H9 (cell line): ENCODE data around the gene ATAD3B. TPM values are rescaled to one million over a fixed set of nuclear protein-coding genes. Genes with fewer than 3 reads are reported as not detected.
A peak's percentile ranks its signal among the peaks of the same experiment; 100 is the strongest.

Experiments used
- DNase-seq: peaks from one replicate; pipeline ENCODE4 v3.0.0-alpha.2; 2017
- H2AFZ ChIP-seq: one replicate; pipeline ENCODE4 v1.6.1; 2013; ENCODE audit warnings: mild to moderate bottlenecking, low read length, control low read depth, moderate library complexity
- H2AK5ac ChIP-seq: 2 replicates; pipeline ENCODE4 v1.6.1; 2013; ENCODE audit warnings: low read length, control low read depth, mixed read lengths; ENCODE audit not compliant: insufficient read length
- H2BK120ac ChIP-seq: one replicate; pipeline ENCODE4 v1.6.1; 2013; ENCODE audit warnings: low read depth, mild to moderate bottlenecking, low read length, control low read depth, inconsistent platforms; ENCODE audit not compliant: poor library complexity, severe bottlenecking
- H2BK12ac ChIP-seq: 2 replicates; pipeline ENCODE4 v1.6.1; 2013; ENCODE audit warnings: low read length, control low read depth, mixed read lengths, low read depth; ENCODE audit not compliant: insufficient read length
- H2BK15ac ChIP-seq: 2 replicates; pipeline ENCODE4 v1.6.1; 2013; ENCODE audit warnings: low read depth, low read length, control low read depth
- H2BK20ac ChIP-seq: one replicate; pipeline ENCODE4 v1.6.1; 2013; ENCODE audit warnings: low read depth, mild to moderate bottlenecking, low read length, control low read depth, inconsistent platforms; ENCODE audit not compliant: poor library complexity, severe bottlenecking
- H2BK5ac ChIP-seq: 2 replicates; pipeline ENCODE4 v1.6.1; 2013; ENCODE audit warnings: low read length, control low read depth, mixed read lengths; ENCODE audit not compliant: insufficient read length
- H3K14ac ChIP-seq: 2 replicates; pipeline ENCODE4 v1.6.1; 2013; ENCODE audit warnings: low read length, control low read depth; ENCODE audit not compliant: insufficient read depth
- H3K18ac ChIP-seq: 2 replicates; pipeline ENCODE4 v1.6.1; 2013; ENCODE audit warnings: low read depth, mild to moderate bottlenecking, mixed read lengths, low read length, control low read depth; ENCODE audit not compliant: insufficient read length
- H3K23ac ChIP-seq: 2 replicates; pipeline ENCODE4 v1.6.1; 2013; ENCODE audit warnings: low read length, control low read depth, mixed read lengths, low read depth; ENCODE audit not compliant: insufficient read length
- H3K23me2 ChIP-seq: 2 replicates; pipeline ENCODE4 v1.6.1; 2013; ENCODE audit warnings: low read depth, mild to moderate bottlenecking, mixed read lengths, low read length, control low read depth; ENCODE audit not compliant: insufficient read length, poor library complexity, severe bottlenecking
- H3K27ac ChIP-seq: 2 replicates; pipeline ENCODE4 v1.5.1; 2013; ENCODE audit warnings: low read length, control low read depth, mixed read lengths, low read depth; ENCODE audit not compliant: insufficient read length
- H3K27me3 ChIP-seq: 2 replicates; pipeline ENCODE4 v1.6.1; 2013; ENCODE audit warnings: low read length, control low read depth, inconsistent platforms; ENCODE audit not compliant: insufficient read depth
- H3K4ac ChIP-seq: 2 replicates; pipeline ENCODE4 v1.6.1; 2013; ENCODE audit warnings: low read depth, mild to moderate bottlenecking, control low read depth, inconsistent platforms, low read length, moderate library complexity
- H3K4me1 ChIP-seq: 2 replicates; pipeline ENCODE4 v1.6.1; 2013; ENCODE audit warnings: low read length, control low read depth, inconsistent platforms; ENCODE audit not compliant: insufficient read depth
- H3K4me2 ChIP-seq: 2 replicates; pipeline ENCODE4 v1.6.1; 2013; ENCODE audit warnings: low read length, control low read depth, mixed read lengths; ENCODE audit not compliant: insufficient read length, insufficient read depth
- H3K56ac ChIP-seq: 2 replicates; pipeline ENCODE4 v1.6.1; 2013; ENCODE audit warnings: low read depth, mild to moderate bottlenecking, mixed read lengths, low read length, control low read depth; ENCODE audit not compliant: insufficient read length
- H3K79me1 ChIP-seq: 2 replicates; pipeline ENCODE4 v1.6.1; 2013; ENCODE audit warnings: low read depth, mild to moderate bottlenecking, moderate library complexity, low read length, control low read depth, inconsistent platforms; ENCODE audit not compliant: insufficient read depth, poor library complexity, severe bottlenecking
- H3K79me2 ChIP-seq: 2 replicates; pipeline ENCODE4 v1.6.1; 2013; ENCODE audit warnings: low read length, control low read depth, inconsistent platforms; ENCODE audit not compliant: insufficient read depth
- H3K9ac ChIP-seq: 2 replicates; pipeline ENCODE4 v1.6.1; 2013; ENCODE audit warnings: low read length, control low read depth, mixed read lengths; ENCODE audit not compliant: insufficient read length; ENCODE audit errors: extremely low read depth
- H3K9me3 ChIP-seq: one replicate; pipeline ENCODE4 v1.6.1; 2013; ENCODE audit warnings: low read depth, low read length, inconsistent platforms; ENCODE audit not compliant: control insufficient read depth
- H3T11ph ChIP-seq: one replicate; pipeline ENCODE4 v1.6.1; 2013; ENCODE audit warnings: mild to moderate bottlenecking, low read length, control low read depth, inconsistent platforms
- H4K20me1 ChIP-seq: one replicate; pipeline ENCODE4 v1.6.1; 2013; ENCODE audit not compliant: control insufficient read depth, insufficient read length, insufficient read depth
- H4K5ac ChIP-seq: 2 replicates; pipeline ENCODE4 v1.6.1; 2013; ENCODE audit warnings: low read depth, mild to moderate bottlenecking, mixed read lengths, low read length, control low read depth; ENCODE audit not compliant: insufficient read length
- H4K8ac ChIP-seq: replicated peaks from 2 replicates; pipeline ENCODE4 v1.6.1; 2013; ENCODE audit warnings: low read length, control low read depth, mixed read lengths, low read depth; ENCODE audit not compliant: insufficient read length
- H4K91ac ChIP-seq: 2 replicates; pipeline ENCODE4 v1.6.1; 2013; ENCODE audit warnings: low read depth, mild to moderate bottlenecking, moderate library complexity, mixed read lengths, low read length, control low read depth; ENCODE audit not compliant: insufficient read length
- H3K27ac Mint-ChIP-seq, 3 experiments: 2 replicates in 2 of 3; 3 replicates in 1 of 3; pipeline ENCODE4 v1.8.0; 2020 to 2021; ENCODE audit warnings: mixed read lengths in 3 of 3, mild to moderate bottlenecking in 1 of 3, moderate library complexity in 1 of 3
- H3K27me3 Mint-ChIP-seq: 2 replicates; pipeline ENCODE4 v1.8.0; 2021; ENCODE audit warnings: low read depth, mild to moderate bottlenecking, moderate library complexity, mixed read lengths
- H3K36me3 Mint-ChIP-seq, 3 experiments: 2 replicates in 2 of 3; 3 replicates in 1 of 3; pipeline ENCODE4 v1.8.0; 2020 to 2021; ENCODE audit warnings: low read depth in 3 of 3, mixed read lengths in 3 of 3; ENCODE audit not compliant: insufficient read depth in 1 of 3
- H3K4me1 Mint-ChIP-seq, 2 experiments: 2 replicates each; pipeline ENCODE4 v1.8.0; 2020; ENCODE audit warnings: mixed read lengths in 2 of 2
- H3K4me3 Mint-ChIP-seq, 2 experiments: 2 replicates in 1 of 2; 3 replicates in 1 of 2; pipeline ENCODE4 v1.8.0; 2020 to 2021; ENCODE audit warnings: mild to moderate bottlenecking in 2 of 2, mixed read lengths in 2 of 2, moderate library complexity in 1 of 2
- H3K9me3 Mint-ChIP-seq, 2 experiments: 2 replicates in 1 of 2; 3 replicates in 1 of 2; pipeline ENCODE4 v1.8.0; 2020; ENCODE audit warnings: mild to moderate bottlenecking in 2 of 2, mixed read lengths in 2 of 2, moderate library complexity in 1 of 2
- WGBS: extraction: QIAGEN DNeasy Blood & Tissue Kit; methylation state at CpG from one replicate; pipeline ENCODE4 v1.1.7; 2013; ENCODE audit warnings: missing lambda C conversion rate, low lambda C conversion rate, mixed read lengths; ENCODE audit not compliant: insufficient read length; ENCODE audit errors: extremely low coverage; 5-methylcytosine and 5-hydroxymethylcytosine counted together
- total RNA-seq: library from RNA; stranded (reverse); gene quantifications from 2 replicates; pipeline ENCODE4 v1.2.1, GENCODE V29; 2021
- TF ChIP-seq, protein P1 (sequence below): fragments of 200-600 bp; sonication (generic); conservative IDR thresholded peaks from 3 replicates; pipeline ENCODE4 v1.8.0; 2021; ENCODE audit warnings: antibody characterized with exemption, mild to moderate bottlenecking

The ATAD3B gene
- total RNA-seq, 1 experiment from 2014 or later = 78.6 TPM

DNA sequence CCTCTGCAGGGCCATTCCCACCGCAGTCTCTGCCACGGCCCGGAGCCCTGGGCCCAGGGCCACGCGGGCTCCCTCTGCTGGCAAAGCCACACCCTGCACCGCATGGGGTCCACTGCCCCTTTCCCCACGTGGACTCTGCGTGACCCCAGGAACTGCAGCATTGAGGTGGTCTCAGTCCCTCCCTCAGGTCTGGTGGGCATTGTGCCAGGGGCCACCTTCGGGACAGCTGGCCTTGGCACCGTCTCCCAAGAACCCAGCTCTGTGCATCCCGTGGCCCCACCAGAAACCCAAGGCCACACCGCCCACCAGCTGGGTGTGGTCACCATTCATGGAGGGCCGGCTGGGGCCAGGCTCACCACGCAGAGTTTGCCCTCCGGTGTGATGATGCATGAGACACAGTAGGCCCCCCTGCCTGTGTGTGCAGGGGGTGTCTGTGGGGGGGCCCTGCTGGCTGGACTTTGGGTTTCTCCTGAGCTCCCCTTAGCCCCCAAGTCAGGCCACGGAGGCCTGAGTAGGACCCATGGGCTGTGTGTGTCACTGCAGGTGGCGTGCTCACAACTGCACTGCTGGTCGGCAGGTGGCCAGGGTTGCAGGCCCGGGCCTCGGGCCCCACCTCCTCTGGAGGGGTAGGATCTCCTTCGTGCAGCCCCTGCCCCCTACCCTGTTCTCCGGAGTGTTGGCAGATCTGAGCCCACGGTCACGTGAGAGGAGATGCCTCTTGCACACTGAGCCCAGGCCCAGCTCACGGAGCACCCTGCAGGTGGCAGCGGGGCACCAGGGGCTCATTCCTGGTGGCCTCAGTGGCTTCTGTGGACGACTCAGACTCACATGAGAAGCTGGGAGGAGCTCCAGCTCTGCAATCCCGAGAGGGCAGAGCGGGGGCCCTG lies 30.3 kb upstream of the ATAD3B start:
- H2AFZ ChIP-seq = no peak overlapping the region
- no peak overlapping the region for H4K91ac ChIP-seq
- DNase-seq = no peak
- H2BK20ac ChIP-seq = no peak overlapping the region
- no peaks in the 10 kb centered on the region for H4K20me1 ChIP-seq
- H3K27ac ChIP-seq = no peak overlapping the region
- no peak overlapping the region for H3K18ac ChIP-seq
- Mint-ChIP-seq H3K27ac (no peak overlapping the region; a peak in 1 of 7 replicates), H3K4me1 (peaks cover 6 to 7% of the 10 kb centered on the region in 2 experiments), H3K27me3 (no peaks in the 10 kb centered on the region), H3K4me3 (no peak overlapping the region), H3K9me3 (no peaks in the 10 kb centered on the region), H3K36me3 (peaks cover 0 to 9% (median 3%) of the 10 kb centered on the region in 3 experiments; a peak in 4 of 7 replicates)
- no peak overlapping the region for H3T11ph ChIP-seq
- H2AK5ac ChIP-seq = no peak overlapping the region
- no CpG with 5 or more reads among the region's 29 CpGs for WGBS
- no peaks in the 10 kb centered on the region; the same call in 1 of the 2 replicates for H3K4me1 ChIP-seq
- H3K4me2 ChIP-seq = no peak overlapping the region
- H3K14ac ChIP-seq = no peak overlapping the region
- no peaks in the 10 kb centered on the region for H3K79me1 ChIP-seq
- no peak overlapping the region for H4K5ac ChIP-seq
- H3K27me3 ChIP-seq = no peaks in the 10 kb centered on the region
- no peak overlapping the region for H2BK120ac ChIP-seq
- no peak overlapping the region for H3K9ac ChIP-seq
- peaks cover 3% of the 10 kb centered on the region for H3K23me2 ChIP-seq
- no peak overlapping the region for H3K4ac ChIP-seq
- H4K8ac ChIP-seq = no peak overlapping the region
- H3K79me2 ChIP-seq = peaks cover 2% of the 10 kb centered on the region; the same call in 1 of the 2 replicates
- no peaks in the 10 kb centered on the region for H3K9me3 ChIP-seq
- TF ChIP-seq, protein P1, sequence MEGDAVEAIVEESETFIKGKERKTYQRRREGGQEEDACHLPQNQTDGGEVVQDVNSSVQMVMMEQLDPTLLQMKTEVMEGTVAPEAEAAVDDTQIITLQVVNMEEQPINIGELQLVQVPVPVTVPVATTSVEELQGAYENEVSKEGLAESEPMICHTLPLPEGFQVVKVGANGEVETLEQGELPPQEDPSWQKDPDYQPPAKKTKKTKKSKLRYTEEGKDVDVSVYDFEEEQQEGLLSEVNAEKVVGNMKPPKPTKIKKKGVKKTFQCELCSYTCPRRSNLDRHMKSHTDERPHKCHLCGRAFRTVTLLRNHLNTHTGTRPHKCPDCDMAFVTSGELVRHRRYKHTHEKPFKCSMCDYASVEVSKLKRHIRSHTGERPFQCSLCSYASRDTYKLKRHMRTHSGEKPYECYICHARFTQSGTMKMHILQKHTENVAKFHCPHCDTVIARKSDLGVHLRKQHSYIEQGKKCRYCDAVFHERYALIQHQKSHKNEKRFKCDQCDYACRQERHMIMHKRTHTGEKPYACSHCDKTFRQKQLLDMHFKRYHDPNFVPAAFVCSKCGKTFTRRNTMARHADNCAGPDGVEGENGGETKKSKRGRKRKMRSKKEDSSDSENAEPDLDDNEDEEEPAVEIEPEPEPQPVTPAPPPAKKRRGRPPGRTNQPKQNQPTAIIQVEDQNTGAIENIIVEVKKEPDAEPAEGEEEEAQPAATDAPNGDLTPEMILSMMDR = peak; percentile 79
- H3K23ac ChIP-seq = no peak overlapping the region
- no peak overlapping the region for H2BK5ac ChIP-seq
- H3K56ac ChIP-seq = no peak overlapping the region
- no peak overlapping the region for H2BK12ac ChIP-seq
- H2BK15ac ChIP-seq = no peak overlapping the region
